Tongue (tissue), 2 donors: ENCODE data around the gene RAI1. TPM values are rescaled to one million over a fixed set of nuclear protein-coding genes. Genes with fewer than 3 reads are reported as not detected.
"Not testable (repeated sequence)": the region's sequence is repeated elsewhere in the genome, so short reads cannot be mapped to it uniquely, and the experiment has no call there.

Experiments used
- DNase-seq: peaks from one replicate; pipeline ENCODE4 v3.0.0-alpha.2; 2015
- total RNA-seq: library from RNA; depleted of rRNA; stranded (reverse); fragments of >200 nt; gene quantifications from one replicate; pipeline ENCODE4 v1.2.3, GENCODE V29; 2014

Gene RAI1
- total RNA-seq, 1 donor from 2014 or later: 14.9 TPM

DNA sequence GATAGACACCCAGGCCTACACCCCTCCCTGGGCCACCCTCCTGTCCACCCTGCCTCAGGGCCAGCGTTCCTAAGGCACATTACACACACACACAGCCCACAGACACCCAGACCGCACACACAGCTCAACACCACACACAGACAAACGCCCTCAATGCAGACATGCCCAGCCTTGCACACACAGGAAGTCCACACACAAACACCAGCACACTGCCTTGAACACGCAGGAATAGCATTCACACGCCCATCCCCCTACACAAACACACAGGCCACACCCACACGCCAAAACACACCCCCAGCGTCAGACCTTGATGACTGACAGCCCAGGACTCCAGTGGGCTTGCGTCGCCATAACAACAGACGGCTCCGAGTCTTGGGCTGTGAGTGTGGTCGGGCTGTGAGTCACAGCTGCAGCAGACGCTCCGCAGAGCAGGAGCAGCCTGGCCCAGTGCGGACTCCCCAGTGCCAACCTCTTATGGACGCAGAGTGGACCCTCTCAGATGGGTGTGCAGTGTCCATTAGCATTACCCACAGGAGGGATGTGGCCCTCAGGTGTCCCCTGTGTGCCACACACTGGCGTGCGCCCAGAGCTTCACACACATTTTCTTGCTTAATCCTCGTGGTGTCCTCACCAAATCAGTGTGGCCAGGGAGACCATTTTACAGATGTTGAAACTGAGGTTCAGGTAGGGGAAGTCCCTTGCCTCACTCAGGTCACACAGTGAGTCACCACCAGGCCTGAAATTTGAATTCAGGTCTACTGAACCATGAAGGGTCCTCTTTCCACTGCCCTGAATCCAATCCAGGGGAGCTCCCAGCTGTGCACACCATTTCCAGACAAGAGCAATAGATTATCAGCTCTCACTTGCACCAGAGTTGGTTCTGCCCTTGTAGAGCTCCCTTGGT, 17.8 kb upstream of the RAI1 start:
- peak; percentile 86 for DNase-seq

DNA sequence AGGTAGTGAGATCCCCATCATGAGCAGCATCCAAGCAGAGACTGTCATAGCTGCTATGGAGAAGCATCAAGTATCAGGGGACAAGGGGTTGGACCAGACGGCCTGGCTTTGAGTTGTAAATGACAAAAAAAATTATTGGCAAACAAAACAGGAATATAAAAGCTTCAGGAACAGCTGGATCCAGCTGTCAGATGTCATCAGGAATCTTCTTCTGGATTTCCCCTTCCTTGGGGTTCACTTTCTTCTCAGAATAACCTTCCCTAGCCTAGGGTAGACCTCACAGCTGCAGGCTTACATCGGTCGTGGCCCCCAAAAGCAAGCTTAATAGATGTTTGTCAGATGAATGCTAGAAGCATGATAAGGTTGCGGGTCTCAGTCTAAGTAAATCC, 17.2 kb upstream of the RAI1 start:
- peak; percentile 66 for DNase-seq

- no peak for DNase-seq
Observed at GRCh38 chr17:17665255-17665654, 16.0 kb upstream of the RAI1 start.

DNA sequence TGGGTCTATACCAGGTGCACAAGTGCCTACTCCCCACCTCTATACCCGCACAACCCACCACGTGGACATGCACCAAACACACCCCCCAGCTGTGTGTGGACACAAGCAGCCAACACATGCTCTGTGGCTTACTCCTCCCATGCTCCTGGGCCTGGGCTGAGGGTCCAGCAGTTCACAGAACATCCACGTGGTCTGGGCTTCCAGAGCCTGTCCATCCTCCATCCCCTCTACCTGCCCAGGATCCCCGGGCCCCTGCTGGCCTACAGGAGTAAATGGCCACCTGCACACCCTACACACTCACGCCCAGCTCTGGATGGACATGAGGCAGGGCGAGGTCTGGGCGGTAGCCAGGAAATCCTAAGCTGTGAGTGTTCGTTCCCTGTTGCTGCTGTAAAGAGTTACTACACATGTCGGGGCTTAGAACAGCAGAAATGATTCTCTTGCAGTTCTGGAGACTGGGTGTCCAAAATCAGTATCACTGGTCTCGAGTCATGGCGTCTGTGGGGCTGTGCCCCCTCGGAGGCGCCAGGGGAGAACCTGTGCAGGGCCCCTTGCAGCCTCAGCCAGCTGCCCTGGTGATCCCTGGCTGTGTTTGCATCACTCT, 15.0 kb upstream of the RAI1 start:
- no peak for DNase-seq

GRCh38 chr17:17667231-17667630, 14.0 kb upstream of the RAI1 start:
- DNase-seq: no peak

- DNase-seq: no peak
Observed at GRCh38 chr17:17667947-17668346, 13.3 kb upstream of the RAI1 start.

GRCh38 chr17:17668358-17668757, 12.9 kb upstream of the RAI1 start:
- DNase-seq: no peak

GRCh38 chr17:17668775-17669579, 12.3 kb upstream of the RAI1 start:
- DNase-seq: no peak

DNA sequence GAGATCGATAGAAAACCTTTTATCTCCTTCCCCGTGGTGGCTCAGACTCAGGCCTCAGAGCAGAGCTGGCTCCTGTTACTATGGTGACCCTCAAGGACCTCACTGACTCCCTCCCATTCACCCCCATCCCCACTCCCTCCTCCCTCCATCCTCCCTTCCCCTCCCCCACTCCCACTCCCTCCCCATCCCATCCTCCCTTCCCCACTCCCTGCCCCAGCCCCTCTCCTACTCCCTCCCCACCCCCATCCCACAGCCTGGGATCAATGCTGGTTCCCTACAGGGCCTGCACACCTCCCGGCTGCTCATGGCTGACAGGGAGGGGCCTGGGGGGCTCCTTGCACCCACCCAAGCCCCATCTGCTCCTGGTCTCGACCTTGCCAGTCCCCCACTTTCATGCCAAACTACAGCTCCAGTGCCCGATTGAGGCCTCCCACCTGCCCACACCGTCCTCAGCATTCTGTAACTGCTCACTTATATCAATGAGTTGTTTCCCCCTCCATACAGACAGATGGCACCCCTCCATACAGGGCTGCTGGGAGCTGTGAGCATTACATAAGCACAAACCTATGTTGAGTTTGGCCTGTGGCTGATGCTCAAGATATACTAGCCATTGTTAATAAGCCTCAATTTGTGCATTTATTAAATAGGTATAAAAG, 11.6 kb upstream of the RAI1 start:
- DNase-seq: no peak

DNA sequence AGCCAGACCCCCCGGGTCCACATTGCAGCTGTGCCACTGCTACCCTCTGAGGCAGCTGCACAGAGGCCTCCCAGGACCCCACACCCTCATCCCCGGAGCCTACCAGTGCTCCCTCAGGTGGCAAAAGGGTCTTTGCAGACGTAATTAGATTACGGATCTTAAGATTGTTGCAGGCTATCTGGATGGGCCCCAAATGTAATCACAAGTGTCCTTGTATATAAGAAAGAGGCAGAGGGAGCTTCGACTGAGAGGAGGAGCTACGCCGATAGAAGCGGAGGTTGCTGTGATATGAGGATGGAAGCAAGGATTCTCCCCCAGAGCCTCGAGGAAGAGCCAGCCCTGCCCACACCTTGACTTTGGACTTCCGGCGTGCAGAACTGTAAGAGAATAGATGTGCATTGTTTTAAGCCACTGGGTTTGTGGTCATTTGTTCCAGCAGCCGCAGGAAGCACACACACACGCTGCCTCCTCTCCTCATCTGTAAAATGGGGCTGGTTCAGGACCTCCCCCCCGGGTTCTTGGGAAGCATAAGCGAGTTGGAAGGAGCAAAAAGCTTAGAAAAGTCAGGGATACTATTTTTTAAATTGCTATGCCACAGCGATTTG, 10.5 kb upstream of the RAI1 start:
- no peak for DNase-seq

DNA sequence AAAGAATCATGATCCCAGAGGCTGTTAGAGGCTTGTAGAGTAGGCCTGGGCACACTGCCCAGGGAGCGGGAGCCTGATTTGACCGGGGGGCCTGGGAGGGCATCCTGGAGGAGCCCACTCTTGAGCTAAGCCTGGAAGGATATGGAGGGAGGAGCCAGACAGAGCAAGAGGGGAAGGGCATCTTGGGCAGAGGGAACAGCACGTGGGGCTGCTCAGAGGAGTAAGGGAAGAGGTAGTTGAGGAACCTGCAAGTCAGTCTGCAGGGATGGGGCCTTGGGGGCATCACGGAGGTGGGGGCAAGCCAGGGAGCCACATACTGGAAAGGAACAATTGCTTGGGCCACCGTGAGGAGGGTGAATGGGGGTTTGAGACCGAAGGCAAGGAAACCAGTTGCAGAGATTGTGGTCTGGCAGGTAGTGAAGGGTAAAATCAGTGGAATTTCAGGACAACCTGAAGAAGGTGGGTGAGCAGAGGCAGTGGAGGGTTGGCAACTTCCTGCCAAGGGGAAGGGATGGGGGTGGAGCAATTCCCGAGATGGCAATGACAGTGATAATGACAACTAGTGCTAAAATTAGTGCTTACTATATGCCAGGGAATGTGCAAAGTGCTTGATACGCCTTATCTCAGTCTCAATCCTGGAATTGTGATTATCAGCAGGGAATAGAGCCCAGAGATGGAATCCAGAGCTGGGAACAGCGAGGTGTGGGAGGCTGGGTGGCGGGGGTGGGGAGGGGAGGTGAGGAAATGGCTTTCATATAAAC, 9.7 kb upstream of the RAI1 start:
- no peak for DNase-seq

DNA sequence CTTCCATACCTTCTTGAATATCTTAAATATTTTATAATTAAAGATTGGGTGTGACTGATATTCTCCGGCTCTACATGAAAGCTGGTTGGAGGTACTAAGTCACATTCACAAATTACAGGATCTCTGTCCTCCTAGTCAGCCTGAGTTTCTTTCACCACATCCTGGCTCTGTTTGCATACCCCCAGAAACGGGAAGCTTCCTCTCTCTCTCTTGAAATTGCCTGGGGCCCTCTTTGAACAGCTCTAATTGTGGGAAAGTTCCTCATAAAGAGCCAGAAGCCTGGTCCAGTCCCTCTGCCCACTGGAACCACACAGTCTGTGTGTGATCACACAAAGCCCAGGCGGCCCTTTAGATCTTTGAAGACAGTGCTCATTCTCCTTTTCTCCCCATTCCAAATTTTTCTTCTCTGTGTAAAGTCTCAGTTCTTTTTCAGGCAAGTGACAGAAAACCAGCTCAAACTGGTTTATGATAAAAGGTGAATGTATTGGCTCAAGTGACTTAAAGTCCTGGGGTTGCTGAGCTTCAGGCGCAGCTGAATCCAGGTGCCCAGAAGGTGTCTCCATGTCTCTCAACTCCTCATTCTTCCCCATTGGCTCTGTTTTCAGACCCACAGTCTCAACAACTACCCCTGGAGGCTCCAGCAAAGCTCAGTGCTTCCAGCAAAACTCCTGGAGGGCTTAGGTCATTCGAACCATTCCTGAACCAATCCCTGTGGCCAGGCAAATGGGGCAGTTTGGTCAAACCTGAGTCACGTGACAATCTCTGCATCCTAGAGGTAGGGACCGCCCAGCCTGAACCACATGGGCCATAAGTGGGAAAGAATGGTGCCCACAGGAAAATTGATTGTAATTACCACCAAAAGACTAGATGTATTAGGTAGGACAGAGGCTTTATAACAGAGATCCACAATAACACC, 8.5 kb upstream of the RAI1 start:
- DNase-seq: no peak

GRCh38 chr17:17675416-17675815, 5.8 kb upstream of the RAI1 start:
- no peak for DNase-seq

GRCh38 chr17:17675925-17676534, 5.2 kb upstream of the RAI1 start:
- no peak for DNase-seq

- DNase-seq: no peak
Observed at GRCh38 chr17:17676752-17677151, 4.5 kb upstream of the RAI1 start.

- DNase-seq: no peak
Observed at GRCh38 chr17:17677299-17678040, 3.8 kb upstream of the RAI1 start.

DNA sequence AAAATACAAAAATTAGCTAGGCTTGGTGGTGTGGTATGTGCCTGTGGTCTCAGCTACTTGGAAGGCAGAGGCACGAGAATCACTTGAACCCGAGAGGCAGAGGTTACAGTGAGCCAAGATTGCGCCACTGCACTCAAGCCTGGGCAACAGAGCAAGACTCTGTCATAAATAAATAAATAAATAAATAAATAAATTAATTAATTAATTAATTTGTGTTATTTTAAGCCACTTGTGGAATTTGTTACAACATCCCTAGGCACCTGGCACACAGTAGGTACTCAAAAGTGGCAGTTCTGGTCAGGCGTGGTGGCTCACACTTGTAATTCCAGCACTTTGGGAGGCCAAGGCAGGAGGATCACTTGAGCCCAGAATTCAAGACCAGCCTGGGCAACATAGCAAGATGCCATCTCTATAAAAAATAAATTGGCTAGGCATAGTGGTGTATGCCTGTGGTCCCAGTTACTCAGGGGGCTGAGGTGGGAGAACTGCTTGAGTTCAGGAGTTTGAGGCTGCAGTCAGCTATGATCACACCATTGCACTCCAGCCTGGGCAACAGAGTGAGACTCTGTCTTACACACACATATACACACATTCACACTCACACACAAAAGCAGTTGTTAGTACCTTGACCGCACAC, 3.1 kb upstream of the RAI1 start:
- not testable (repeated sequence) for DNase-seq

GRCh38 chr17:17679243-17679642, 2.0 kb upstream of the RAI1 start:
- DNase-seq: no peak
